NCI-H510A treated with DMSO at 0.1 percent for 48 hours (cell line): ENCODE results near the gene FBXO42.
"Not testable (repeated sequence)": the region's sequence is repeated elsewhere in the genome, so short reads cannot be mapped to it uniquely, and the experiment has no call there.

Experiments
- DNase-seq: peaks from one replicate; lab custom pipeline; 2025; lab: John Stamatoyannopoulos, UW

The FBXO42 gene

DNA sequence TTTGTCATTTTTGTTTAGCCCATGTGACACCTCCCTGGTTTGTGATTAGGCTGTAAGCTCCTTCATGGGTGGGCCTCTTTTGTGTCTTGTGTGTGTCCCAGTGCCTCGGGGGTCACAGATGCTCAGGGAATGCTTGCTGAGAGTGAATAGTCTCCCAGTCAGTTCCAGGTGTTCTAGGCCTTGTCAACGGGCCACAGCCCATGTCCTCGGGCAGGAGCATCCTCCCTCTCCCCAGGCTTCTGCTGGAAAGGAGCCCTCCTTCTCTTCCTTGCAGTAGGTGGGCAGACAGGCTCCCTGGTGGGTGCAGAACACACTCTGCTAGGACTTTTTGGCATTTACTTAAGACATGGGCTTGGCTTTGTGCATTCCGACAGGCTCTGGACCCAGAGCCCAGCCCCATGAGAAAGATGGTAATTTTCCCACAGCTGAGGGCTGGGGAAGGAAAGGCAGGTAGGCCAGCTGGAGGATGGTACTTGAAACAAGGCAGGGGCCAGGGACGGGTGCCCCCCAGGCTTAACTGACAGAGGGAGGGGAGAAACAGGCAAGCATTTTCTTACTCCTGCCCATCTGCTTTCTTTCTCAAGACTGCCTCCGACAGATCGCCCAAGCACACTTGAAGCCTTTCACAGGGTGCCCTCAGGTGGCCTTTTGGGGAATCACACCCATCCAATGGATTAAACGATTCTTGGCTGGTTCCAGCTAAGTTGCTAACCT, 108.2 kb downstream of the FBXO42 start:
- peak; percentile 97 for DNase-seq

DNA sequence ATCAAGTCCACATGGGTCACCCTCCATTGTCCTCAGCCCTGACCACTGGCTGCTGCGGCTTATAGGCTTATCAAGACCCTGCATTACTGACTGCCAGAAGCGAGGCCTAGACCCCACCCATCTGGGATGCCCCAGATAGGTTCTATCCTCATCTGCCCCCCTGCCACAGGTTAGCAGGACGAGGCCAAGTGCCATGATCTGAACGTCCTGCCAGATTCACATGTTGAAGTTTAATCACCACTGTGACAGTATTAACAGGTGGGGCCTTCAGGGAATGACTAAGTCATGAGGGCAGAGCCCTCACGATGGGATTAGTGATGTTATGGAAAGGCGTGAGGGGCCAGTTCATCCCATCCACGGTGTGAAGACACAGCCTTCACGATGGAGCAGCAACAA, 109.1 kb downstream of the FBXO42 start:
- DNase-seq, result no peak

DNA sequence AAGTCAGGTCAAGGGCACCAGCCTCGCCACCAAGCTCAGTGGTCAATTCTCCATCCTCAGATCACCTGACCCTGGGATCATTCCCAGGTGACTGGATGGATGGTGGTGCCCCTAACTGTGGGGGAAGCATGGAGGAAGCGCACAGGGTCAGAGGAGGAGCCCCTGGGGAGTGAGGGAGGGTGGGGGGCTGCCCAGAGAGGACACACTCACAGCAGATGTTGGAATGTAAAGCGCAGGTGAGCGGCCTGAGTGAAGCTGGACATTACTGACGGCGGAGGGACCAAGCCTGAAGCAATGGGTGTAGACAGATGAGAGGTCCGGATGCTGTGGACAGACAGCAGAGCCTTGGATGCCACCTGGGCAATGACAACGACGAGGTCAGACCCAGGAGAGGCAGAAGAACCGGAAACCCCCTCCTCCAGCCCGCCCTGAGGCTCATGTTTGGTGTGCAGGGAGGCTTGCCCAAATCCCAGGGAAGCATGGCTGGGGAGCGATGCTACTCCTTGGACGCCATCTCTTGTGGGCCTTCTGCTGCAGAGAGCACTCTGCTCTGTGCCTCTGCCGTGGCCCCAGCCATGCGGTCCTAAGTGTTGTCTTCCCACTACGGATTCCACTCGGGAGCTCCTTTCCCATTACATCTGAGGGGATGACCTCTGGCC, 109.6 kb downstream of the FBXO42 start:
- DNase-seq, result no peak

DNA sequence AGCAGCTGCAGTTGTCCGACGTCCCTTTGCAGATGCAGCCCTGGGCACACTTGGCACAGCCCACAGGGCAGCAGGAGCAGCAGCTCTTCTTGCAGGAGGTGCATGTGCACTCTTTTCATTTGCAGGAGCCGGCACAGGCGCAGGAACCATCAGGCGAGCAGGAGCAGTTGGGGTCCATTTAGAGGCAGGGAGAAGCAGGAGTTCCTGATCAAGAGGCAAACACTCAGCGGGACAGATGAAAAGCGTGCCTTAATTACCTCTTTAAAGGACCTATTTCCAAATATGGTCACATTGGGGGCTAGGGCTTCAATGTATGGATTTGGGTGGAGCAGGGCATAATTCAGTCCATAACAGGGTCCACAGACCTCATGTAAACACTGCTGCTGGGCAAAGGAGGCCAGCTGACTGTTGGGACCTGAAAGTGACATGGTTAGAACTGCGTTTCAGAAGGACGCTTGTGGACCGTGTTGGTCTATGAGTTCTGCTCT, 111.0 kb downstream of the FBXO42 start:
- DNase-seq, result peak; percentile 49

DNA sequence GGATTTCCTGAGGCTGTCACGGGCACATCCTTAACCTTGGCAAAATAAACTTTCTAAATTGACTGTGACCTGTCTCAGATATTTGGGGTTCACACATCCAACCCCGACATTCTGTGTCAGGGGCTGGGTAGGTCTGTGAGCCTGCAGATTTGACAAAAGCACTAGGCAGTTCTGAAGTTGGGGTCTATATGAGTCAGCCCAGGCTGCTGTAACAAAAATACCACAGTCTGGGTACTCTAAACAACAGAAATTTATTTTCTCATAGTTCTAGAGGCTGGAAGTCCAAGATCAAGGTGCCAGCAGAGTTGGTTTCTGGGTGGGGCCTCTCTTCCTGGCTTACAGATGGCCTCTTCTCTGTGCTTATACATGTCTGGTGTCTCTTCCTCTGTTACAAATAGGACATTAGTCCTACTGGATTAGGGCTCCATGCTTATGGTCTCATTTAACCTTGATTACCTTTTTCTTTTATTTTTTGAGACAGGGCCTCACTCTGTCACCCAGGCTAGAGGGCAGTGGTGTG, 112.2 kb downstream of the FBXO42 start:
- no peak for DNase-seq

DNA sequence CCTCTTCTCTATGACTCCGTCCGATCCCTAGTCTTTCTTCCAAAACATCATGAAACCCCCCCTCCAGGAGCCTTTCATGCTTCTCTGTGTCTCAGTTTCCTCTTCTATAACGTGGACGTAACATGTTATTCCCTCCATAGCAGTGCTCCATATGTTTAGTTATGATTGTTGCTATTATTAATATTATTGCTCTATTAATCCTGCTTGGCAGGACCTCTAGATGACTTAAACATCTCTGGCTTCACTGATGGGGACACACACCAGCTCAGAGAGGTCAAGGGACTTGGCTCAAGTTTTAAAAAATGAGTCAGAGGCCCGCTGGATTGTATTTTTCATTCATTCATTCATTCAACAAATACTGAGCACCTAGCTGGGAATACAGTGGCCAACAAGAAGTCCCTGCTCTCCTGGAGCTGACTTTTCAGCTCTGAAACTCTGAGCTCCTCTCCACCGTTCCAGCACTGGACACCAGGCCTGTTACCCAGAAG, 114.9 kb downstream of the FBXO42 start:
- DNase-seq, result no peak

DNA sequence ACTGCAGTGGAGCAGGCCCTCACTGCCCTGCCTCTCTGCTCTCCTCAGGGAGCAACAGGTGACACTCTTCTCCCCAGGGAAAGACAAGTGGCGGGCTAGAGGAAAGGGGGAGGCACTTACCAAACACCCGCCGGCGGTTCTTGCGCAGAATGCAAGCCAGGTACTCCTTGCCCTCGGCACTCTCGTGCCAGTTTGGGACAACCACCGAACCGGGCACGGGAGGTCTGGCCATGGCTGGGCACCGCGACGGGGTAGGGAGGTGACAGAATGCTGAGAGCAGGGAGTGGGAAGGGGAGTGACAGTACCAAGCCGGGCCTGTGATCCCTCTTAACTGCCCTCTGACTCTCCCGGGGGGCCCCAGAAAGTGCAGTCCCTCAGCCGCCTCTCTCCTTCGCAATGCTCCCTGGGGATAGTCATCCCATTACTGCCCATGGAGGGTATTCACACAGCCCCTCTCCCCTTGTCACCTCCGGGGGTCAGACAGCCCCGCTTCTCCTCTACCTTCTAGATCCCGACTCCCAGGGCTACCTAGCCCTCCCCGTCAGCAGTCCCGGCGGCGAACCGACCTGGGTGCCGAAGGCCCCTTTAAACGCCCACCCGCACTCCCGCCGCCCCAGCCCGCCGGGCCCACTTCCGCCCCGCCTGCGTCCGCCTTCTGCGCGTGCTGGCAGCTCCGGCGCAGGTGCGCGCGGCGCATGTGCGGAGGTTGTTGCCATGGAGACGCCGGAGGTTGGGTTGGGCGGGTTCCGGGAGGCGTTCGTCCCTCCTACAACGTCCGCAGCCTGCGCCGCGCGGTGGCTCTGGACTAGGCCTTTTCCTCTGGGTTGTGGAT, 115.6 kb downstream of the FBXO42 start, which contains the start of gene CPLANE2:
CPLANE2 (minus strand) TSS at position 673 of the 832 bp plus-strand sequence; CDS start at position 232, 441 bp downstream.
- DNase-seq, result peak; percentile 99

DNA sequence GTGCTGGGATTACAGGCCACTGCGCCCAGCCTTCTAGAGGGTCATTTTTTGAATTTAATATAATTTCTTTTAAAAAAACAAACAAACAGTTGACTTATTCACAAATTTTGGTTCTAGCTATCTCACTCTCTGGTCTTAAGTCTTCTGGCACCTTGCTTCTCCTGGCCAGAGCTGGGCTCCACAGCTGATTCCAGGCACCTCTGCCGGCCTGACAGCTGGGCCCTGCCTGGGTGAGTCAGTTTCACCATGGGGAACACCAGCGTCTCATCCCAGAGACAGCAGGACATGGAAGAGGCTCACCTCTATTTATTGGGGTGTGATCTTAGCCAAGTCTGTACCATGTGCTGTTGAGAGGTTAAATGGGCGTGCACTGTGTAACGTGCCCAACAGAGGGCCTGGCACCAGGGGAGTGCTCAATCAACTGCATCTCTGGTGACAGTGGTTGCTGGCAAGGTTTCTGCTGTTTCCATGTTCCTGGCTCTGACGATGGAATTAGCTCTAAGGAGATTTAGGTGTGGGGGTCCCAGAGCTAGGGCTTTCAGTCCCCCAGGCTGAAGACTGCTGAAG, 116.3 kb downstream of the FBXO42 start:
- peak; percentile 99 for DNase-seq

DNA sequence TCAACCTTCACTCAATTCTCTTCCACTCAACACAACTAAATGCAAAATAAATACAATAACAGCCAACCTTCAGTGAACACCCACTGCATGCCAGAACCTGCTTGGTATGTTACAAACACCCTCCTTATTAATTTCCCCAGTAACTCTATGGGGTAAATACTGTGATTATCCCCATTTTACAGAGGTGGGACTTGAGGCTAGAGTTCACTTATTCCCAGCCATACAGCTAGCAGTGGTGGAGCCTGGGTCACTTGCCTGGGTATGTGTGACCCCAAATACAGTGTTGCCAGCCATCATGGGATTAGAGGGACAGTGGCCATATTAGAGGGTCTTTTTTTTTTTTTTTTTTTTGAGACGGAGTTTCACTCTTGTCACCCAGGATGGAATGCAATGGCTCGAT, 116.9 kb downstream of the FBXO42 start:
- DNase-seq, result no peak

DNA sequence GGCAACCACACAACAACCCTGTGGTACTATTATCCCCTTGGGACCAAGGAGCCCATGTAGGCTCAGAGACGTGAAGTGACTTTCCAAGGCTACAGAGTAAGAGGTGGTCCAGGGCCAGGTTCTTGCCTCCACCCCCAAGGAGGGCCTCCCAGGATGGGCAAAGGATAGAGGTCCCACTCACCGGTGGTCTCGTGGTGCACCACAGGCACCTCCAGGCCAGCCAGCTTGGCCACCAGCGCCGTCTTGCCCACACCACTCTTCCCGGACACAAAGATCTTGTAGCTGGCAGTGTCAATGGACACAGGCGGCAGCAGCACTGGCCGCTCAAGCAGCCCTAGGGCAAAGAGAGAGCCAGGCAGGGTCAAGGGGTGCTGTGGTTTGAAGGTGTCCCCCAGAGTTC, 118.8 kb downstream of the FBXO42 start:
- DNase-seq, result no peak

DNA sequence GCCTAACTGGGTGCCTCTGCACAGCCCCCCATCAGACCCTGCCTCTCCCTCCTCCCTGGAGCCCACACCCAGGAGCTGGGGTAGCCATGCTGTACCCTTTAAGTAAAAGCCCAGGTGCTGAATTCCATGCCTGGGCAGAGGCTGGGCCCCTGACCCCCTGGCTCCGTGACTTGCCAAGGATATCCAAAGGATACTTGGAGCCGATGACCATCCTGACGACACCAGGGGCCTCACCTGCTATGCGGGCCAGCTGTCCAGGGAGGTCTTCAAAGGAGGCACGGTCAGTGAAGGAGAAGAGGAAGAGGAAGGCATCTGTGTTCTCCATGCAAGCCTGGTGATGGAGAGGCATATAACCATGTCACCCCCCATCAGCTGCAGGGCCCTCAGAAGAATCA, 120.0 kb downstream of the FBXO42 start:
- DNase-seq, result no peak

DNA sequence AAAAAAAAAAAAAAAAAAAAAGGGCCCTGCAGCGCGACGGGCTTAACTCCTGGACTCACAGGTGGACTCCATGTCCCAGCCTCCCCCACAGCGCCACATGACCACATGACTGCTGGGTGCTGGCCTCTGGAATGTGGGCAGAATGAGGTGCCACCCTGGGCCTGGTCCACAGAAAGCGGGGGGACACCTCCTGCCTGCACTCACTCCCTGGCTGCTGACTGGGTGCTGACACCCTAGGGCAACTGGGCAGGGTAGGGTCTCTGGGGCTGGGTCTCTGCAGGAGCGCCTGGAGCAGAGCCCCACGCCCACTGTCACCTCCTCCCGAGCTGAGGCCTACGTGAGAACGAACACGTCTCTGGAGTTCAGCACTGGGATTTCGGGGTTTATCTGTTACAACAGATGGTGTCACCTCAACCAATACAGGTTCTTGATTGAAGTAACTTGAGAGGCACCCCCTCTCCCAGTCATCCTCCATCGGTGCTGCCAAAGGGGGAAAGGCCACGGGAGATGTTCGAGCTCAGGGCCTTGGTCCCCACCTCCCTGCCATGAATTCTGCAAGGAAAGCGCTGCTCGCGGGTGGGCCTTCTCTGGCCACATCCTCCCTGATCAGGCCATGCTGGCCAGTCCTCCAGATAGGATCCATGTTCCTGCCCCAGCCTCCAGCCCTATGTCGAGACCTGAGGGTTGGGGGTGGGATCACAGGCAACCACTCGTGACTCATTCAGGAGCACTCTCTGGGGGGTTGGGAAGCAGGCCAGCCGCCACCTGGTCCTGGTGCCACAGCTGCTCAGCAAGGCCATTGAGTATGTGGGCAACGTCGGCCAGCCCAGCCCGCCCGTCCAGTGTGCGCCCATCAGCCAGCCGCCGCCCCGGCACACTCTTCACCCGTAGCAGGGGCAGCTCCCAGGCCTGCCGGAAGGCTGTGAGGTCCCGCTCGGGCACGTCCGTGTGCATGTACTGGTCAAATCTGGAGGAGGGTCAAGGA, 120.7 kb downstream of the FBXO42 start:
- DNase-seq, result no peak

DNA sequence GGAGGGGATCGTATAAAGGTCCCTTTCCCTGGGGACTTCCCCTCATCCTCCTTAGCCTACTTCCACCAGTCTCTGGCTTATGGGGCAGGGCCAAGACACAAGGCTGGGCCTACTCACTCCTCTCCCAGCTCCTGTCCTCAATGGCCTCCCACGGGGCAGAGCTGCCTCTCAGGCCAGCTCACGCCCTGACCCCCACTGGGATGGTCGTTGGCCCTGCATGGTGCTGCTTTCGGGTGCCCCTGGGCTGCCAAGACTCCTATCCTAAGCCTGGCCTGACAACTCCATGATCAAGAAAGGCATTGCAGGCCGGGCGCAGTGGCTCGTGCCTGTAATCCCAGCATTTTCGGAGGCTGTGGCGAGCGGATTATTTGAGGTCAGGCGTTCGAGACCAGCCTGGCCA, 121.5 kb downstream of the FBXO42 start:
- no peak for DNase-seq

DNA sequence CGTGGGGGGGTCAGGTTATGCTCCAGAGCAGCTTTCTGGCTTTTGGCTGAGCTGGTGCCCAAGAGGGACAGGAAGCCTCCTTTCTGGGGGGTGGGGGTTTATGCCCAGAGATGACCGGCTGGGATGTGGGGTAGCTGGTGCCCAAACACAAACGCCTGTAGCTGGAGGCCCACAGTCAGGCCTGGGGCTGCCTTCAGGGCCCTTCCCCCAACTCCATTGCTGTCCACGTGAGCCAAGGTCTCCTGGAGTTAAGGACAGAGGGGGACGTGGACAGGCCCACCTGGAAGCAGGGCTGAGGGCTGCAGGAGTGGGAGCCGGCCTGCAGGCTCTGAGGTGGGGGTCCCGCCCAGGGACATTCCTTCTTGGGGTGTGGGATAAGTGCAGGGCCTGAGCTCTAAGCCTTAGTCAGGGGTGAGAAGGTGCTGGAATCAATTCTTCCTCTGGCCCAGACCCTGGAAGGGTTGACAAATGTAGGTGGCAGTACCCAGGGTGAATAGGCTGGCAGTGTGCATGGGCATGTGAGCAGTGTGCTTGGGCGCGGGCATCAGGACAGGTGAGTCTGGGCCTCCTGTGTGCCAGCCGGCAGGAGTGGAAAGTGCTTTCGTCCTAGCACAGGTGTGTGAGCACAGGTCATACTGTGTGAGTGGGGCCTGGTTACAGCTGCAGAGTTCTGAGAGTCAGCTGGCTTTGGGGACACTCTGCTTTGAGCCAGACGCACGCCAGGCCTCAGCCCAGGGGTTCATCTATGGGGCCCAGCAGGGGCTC, 122.1 kb downstream of the FBXO42 start:
- DNase-seq, result no peak

DNA sequence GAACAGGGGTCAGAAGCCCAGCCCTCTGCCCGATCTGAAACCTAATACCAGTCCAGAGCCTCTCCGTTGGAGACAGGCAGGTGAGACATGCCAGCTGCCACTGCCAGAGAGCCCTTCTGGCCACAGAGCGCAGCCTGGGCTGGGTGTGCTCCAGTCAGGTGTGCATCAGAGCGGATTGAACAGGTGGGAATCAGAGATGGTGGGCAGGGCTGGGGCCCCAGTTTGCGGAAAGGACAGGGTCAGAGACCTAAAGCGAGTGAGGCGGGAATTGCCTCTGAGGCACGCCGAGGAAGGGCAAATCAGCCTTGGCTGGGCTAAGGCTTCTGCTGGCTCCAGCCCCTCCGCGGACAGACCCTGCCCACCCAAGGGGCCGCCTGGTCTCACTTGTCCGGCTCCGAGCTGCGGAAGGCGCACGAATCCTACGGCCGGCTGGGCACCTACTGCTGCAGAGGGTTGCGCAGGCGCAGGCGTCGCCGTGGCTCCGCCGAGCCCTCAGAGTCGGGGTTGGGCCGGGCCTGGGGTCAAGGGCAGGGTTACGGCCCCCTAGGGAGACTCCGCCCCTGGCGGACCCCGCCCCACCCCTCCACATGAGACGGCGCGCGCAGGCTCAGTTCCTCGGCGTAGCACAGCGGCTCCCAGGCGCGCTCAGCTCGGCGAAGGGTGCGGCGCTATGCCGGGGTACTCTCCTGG, 125.6 kb downstream of the FBXO42 start:
- DNase-seq, result peak; percentile 96

DNA sequence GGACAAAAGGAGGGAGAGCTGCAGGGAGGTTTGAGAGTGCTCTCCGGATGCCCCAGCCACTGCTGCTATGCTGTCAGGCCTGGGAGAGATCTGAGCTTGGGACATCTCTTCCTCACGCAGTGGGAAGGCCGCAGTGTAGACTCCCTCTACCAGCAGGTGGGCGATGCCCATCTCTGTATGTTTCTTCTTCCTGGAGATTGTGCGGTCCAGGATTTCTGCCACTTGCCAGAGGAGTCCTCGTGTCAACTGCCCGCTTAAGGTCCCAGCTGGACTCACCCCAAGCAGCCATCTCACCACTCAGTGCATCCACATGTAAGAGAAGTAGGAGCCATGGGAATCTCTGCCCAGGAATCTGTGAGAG, 126.2 kb downstream of the FBXO42 start:
- no peak for DNase-seq

DNA sequence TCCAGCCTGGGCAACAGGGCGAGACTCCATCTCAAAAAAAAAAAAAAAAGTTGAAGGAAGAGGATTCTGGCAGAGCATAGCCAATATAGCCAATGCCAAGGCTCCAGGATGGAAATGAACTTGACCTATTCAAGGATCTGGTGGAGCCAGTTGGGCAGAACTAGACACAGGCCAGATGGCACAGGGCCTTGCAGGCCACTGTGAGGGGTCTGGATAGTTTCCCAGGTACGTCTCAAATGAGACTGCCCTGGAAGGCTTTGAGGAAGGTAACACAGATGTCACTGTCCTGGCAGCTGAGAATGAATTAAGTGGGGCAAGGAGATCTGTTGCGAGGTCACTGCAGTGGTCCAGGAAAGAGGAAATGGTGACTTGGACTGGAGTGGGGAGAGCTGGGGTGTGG, 127.8 kb downstream of the FBXO42 start:
- no peak for DNase-seq

DNA sequence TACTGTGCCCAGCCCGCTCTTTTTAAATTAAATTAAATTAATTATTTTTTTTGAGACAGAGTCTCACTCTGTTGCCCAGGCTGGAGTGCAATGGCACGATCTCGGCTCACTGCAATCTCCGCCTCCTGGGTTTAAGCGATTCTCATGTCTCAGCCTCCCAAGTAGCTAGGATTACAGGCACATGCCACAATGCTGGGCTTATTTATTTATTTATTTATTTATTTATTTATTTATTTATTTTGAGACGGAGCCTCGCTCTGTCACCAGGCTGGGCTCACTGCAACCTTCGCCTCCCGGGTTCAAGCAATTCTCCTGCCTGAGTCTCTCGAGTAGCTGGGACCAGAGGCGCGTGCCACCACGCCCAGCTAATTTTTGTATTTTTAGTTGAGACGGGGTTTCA, 129.6 kb downstream of the FBXO42 start:
- not testable (repeated sequence) for DNase-seq

DNA sequence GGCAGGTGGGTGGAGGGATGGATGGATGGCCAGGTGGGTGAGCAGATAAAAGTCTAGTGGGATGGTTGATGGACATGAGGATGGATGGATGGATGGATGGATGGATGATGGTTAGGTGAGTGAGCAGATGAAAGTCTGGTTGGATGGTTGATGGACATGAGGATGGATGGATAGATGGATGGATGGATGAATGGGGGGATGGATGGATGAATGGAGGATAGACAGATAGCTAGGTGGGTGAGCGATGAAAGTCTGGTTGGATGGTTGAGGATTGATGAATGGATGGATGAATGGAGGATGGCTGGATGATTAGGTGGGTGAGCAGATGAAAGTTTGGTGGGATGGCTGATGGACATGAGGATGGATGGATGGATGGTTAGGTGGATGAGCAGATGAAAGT, 130.8 kb downstream of the FBXO42 start:
- DNase-seq, result no peak
